OCI-LY3 (cell line): ENCODE results near the gene SELENOI.

Experiments used
- H2AFZ ChIP-seq: fragments of 200-600, 300-600 bp; shearing (Covaris generic); 2 replicates; pipeline ENCODE4 v1.6.0; 2014; ENCODE audit warnings: antibody characterized with exemption, low read depth, low read length
- H3K27ac ChIP-seq: fragments of 200-600, 300-600 bp; sonication (generic); 2 replicates; pipeline ENCODE4 v1.5.1; 2014; ENCODE audit warnings: mild to moderate bottlenecking, low read length, moderate library complexity, mixed read lengths
- H3K27me3 ChIP-seq: fragments of 200-600, 300-600 bp; sonication (generic); 2 replicates; pipeline ENCODE4 v1.6.1; 2014; ENCODE audit warnings: low read depth, low read length, mixed read lengths
- H3K36me3 ChIP-seq: fragments of 200-600, 300-600 bp; sonication (generic); replicated peaks from 2 replicates; pipeline ENCODE3; 2014; ENCODE audit warnings: low read depth, low read length, mixed read lengths
- H3K4me1 ChIP-seq: fragments of 300-600, 200-600 bp; sonication (generic); 2 replicates; pipeline ENCODE4 v1.6.1; 2014; ENCODE audit warnings: low read length, mixed read lengths
- H3K4me2 ChIP-seq: fragments of 200-600, 300-600 bp; sonication (generic); 2 replicates; pipeline ENCODE4 v1.6.1; 2014; ENCODE audit warnings: low read length, mixed read lengths
- H3K4me3 ChIP-seq: fragments of 300-600, 200-600 bp; sonication (generic); 2 replicates; pipeline ENCODE4 v1.5.1; 2014; ENCODE audit warnings: antibody characterized with exemption, mild to moderate bottlenecking, low read length, moderate library complexity
- H3K79me2 ChIP-seq: fragments of 300-600, 200-600 bp; shearing (Covaris generic); 2 replicates; pipeline ENCODE4 v1.6.1; 2014; ENCODE audit warnings: mild to moderate bottlenecking, low read length, mixed read lengths
- H3K9ac ChIP-seq: fragments of 300-600, 200-600 bp; shearing (Covaris generic); 2 replicates; pipeline ENCODE4 v1.6.0; 2014; ENCODE audit warnings: mild to moderate bottlenecking, low read length, moderate library complexity
- H3K9me3 ChIP-seq: fragments of 200-600, 300-600 bp; shearing (Covaris generic); 2 replicates; pipeline ENCODE4 v1.6.1; 2014; ENCODE audit warnings: low read length, mixed read lengths; ENCODE audit not compliant: insufficient read depth
- H4K20me1 ChIP-seq: fragments of 200-600, 300-600 bp; sonication (generic); 2 replicates; pipeline ENCODE4 v1.6.1; 2016; ENCODE audit warnings: low read length, mixed read lengths; ENCODE audit not compliant: insufficient read depth
- EZH2phosphoT487 ChIP-seq: fragments of 200-600 bp; shearing (Covaris generic); IDR thresholded peaks from 2 replicates; pipeline ENCODE4 v1.6.1; 2018; ENCODE audit warnings: antibody characterized with exemption, mixed run types, low read depth
- TF ChIP-seq, protein P1 (sequence below): fragments of 200-600, 300-600 bp; sonication (generic); IDR thresholded peaks from 2 replicates; pipeline ENCODE4 v1.5.1; 2014; ENCODE audit warnings: antibody characterized with exemption, low read length, low read depth

Gene SELENOI

DNA sequence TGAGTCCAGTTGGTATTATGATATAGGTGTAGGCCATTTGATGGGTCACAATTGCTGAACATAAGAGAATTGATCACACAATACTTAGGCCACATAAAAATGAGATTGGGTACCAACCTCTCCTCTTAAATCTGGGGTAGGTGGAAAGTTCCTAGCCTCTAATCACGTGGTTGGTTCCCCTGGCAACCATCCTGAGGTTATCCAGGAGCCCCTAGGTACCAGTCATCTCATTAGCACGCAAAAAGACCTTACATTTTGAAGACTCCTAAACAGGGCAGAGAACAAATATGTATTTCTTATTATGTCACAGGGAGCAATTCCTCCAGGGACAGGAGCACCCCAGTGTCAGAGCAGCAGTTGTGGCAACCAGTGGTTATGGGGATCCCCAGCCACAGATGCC lies 12.7 kb upstream of the SELENOI start:
- Histone ChIP-seq H2AFZ (no peak overlapping the region), H3K9me3 (no peaks in the 10 kb centered on the region), H3K27ac (no peak overlapping the region), H3K9ac (no peak overlapping the region), H4K20me1 (no peaks in the 10 kb centered on the region), H3K27me3 (peaks cover 13% of the 10 kb centered on the region), H3K4me3 (no peak overlapping the region), H3K4me2 (no peak overlapping the region), H3K4me1 (peaks cover 14% of the 10 kb centered on the region), H3K79me2 (no peaks in the 10 kb centered on the region), H3K36me3 (no peaks in the 10 kb centered on the region)
- no peak for TF ChIP-seq EZH2phosphoT487
- TF ChIP-seq, protein P1, sequence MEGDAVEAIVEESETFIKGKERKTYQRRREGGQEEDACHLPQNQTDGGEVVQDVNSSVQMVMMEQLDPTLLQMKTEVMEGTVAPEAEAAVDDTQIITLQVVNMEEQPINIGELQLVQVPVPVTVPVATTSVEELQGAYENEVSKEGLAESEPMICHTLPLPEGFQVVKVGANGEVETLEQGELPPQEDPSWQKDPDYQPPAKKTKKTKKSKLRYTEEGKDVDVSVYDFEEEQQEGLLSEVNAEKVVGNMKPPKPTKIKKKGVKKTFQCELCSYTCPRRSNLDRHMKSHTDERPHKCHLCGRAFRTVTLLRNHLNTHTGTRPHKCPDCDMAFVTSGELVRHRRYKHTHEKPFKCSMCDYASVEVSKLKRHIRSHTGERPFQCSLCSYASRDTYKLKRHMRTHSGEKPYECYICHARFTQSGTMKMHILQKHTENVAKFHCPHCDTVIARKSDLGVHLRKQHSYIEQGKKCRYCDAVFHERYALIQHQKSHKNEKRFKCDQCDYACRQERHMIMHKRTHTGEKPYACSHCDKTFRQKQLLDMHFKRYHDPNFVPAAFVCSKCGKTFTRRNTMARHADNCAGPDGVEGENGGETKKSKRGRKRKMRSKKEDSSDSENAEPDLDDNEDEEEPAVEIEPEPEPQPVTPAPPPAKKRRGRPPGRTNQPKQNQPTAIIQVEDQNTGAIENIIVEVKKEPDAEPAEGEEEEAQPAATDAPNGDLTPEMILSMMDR = no peak

DNA sequence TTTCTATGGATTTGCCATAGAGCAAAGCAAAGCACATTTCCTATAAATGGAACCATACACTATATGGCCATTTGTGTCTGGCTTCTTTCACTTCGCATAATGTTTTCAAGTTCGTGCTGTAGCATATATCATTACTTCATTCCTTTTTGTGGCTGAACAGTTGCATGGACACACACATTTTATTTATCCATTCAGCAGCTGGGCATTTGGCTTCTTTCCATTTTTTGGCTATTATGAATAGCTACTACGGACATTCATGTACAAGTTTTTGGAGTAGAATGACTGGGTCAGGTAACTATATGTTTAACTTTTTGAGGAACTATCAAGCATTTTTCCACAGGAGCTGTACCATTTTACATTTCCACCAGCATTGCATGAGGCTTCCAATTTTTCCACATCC lies 10.7 kb upstream of the SELENOI start:
- no peak for TF ChIP-seq EZH2phosphoT487
- TF ChIP-seq, protein P1 = no peak

GRCh38 chr2:26336719-26337118 lies 9.2 kb upstream of the SELENOI start:
- Histone ChIP-seq H3K79me2 (no peaks in the 10 kb centered on the region), H3K9me3 (no peaks in the 10 kb centered on the region), H3K27ac (no peak overlapping the region), H3K9ac (no peak overlapping the region), H3K27me3 (peaks cover 13% of the 10 kb centered on the region; the same call in 1 of the 2 replicates), H4K20me1 (no peaks in the 10 kb centered on the region), H3K36me3 (no peaks in the 10 kb centered on the region), H2AFZ (no peak overlapping the region), H3K4me1 (no peaks in the 10 kb centered on the region), H3K4me2 (no peak overlapping the region), H3K4me3 (no peak overlapping the region)
- TF ChIP-seq, protein P1 = no peak
- TF ChIP-seq EZH2phosphoT487 = no peak

More for the DNA sequence above, 10.7 kb upstream of the SELENOI start:
- Histone ChIP-seq H3K27me3 (peaks cover 13% of the 10 kb centered on the region; the same call in 1 of the 2 replicates), H3K9me3 (no peaks in the 10 kb centered on the region), H3K4me1 (no peaks in the 10 kb centered on the region), H3K4me2 (no peak overlapping the region), H4K20me1 (no peaks in the 10 kb centered on the region), H3K4me3 (no peak overlapping the region), H3K79me2 (no peaks in the 10 kb centered on the region), H3K9ac (no peak overlapping the region), H3K36me3 (no peaks in the 10 kb centered on the region), H3K27ac (no peak overlapping the region), H2AFZ (no peak overlapping the region)

DNA sequence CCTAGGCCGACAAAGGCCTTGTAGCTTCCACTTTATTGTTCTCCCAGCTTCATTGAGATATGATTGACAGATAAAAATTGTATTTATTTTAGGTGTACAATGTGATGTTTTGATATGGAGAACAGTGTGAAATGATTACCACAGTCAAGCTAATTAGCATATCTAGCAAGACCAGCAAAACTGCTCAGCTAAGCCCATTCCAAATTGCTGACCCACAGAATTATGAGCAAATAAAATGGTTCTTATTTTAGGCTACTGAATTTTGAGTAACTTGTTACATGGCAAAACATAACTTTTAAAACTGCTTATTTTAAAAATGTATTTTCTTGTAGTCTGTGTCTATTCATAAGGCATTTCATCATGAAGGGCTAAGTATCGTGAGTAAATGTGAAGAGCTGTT lies 8.6 kb upstream of the SELENOI start:
- TF ChIP-seq EZH2phosphoT487 = no peak
- TF ChIP-seq, protein P1 = no peak
- no peak overlapping the region for H3K4me3 ChIP-seq
- no peak overlapping the region for H3K27ac ChIP-seq
- no peaks in the 10 kb centered on the region for H3K79me2 ChIP-seq
- no peaks in the 10 kb centered on the region for H3K9me3 ChIP-seq
- no peak overlapping the region for H3K4me2 ChIP-seq
- H3K4me1 ChIP-seq = no peaks in the 10 kb centered on the region
- peaks cover 13% of the 10 kb centered on the region; the same call in 1 of the 2 replicates for H3K27me3 ChIP-seq
- H2AFZ ChIP-seq = no peak overlapping the region
- H3K9ac ChIP-seq = no peak overlapping the region
- no peaks in the 10 kb centered on the region for H3K36me3 ChIP-seq
- H4K20me1 ChIP-seq = no peaks in the 10 kb centered on the region
